Fibroblast of pulmonary artery (primary cell): Measurements from ENCODE around the gene NDUFS2.
"Not testable (repeated sequence)": the region's sequence is repeated elsewhere in the genome, so short reads cannot be mapped to it uniquely, and the experiment has no call there.

Experiments used
- DNase-seq: peaks from one replicate; pipeline ENCODE4 v3.0.0-alpha.2; 2010; ENCODE audit warnings: low read depth
- H3K4me3 ChIP-seq: replicated peaks from 2 replicates; pipeline ENCODE4 v1.5.1; 2011; ENCODE audit warnings: low read depth, mild to moderate bottlenecking, control low read depth, low read length, moderate library complexity
- CTCF ChIP-seq: IDR thresholded peaks from 2 replicates; pipeline ENCODE4 v1.5.1; 2011; ENCODE audit warnings: mild to moderate bottlenecking, control low read depth, low read length, inconsistent platforms; ENCODE audit errors: missing control alignments

The NDUFS2 gene

GRCh38 chr1:161235957-161236775 is 34.0 kb downstream of the NDUFS2 start:
- no peak overlapping the region for H3K4me3 ChIP-seq
- TF ChIP-seq CTCF, result no peak

GRCh38 chr1:161238039-161238473 is 35.9 kb downstream of the NDUFS2 start, which contains the start of gene NR1I3:
Gene NR1I3 (minus strand): TSS chr1:161238203. CDS start chr1:161236565, 1,638 bp downstream.
- H3K4me3 ChIP-seq, result no peak within 1 kb of the TSS
- DNase-seq, result no peak
- TF ChIP-seq CTCF, result no peak

More at GRCh38 chr1:161235957-161236775, 34.0 kb downstream of the NDUFS2 start:
- DNase-seq, result no peak

- no peak for DNase-seq
- TF ChIP-seq CTCF, result no peak
- no peak overlapping the region for H3K4me3 ChIP-seq
Measured at GRCh38 chr1:161241682-161242081, 39.5 kb downstream of the NDUFS2 start.

- H3K4me3 ChIP-seq, result no peak overlapping the region
- no peak for DNase-seq
- TF ChIP-seq CTCF, result no peak
Measured at GRCh38 chr1:161242313-161242712, 40.1 kb downstream of the NDUFS2 start.

GRCh38 chr1:161244888-161245287 is 42.7 kb downstream of the NDUFS2 start:
- H3K4me3 ChIP-seq, result no peak overlapping the region

GRCh38 chr1:161250100-161250499 is 47.9 kb downstream of the NDUFS2 start:
- not testable (repeated sequence) for DNase-seq, H3K4me3 ChIP-seq

More at GRCh38 chr1:161244888-161245287, 42.7 kb downstream of the NDUFS2 start:
- DNase-seq, result no peak
- no peak for TF ChIP-seq CTCF

- no peak for TF ChIP-seq CTCF
- H3K4me3 ChIP-seq, result no peak overlapping the region
- DNase-seq, result no peak
Measured at GRCh38 chr1:161250829-161251228, 48.7 kb downstream of the NDUFS2 start.
